Activated T-cell treated with anti-CD3 and anti-CD28 coated beads, Interleukin-2, amount 50 U/mL, for 1 hour (primary cell): ENCODE measurements around the gene LRP3.
"Not testable (repeated sequence)": the region's sequence is repeated elsewhere in the genome, so short reads cannot be mapped to it uniquely, and the experiment has no call there.

Source experiments
- DNase-seq: peaks from one replicate; pipeline ENCODE4 v3.0.0-alpha.2; 2020

The LRP3 gene

DNA sequence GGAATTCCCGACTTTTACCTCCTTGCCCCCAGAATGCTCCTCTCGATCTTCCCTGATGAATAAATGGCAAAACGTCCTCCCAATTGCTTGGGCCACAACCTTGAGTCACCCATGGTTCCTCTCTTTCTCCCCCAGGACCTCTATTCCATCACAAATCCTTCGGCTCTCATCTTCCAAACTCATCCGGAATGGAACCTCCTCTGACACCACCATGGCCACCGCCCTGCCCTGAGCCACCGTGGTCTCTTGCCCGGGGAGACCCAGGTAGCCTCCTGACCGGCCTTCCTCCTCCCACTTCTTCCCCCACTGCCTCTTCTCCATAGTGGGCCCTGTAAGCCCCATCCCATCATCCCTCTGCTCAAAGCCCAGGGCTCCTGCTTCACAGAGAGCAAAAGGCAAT is 26.6 kb downstream of the LRP3 start:
- DNase-seq, result no peak

DNA sequence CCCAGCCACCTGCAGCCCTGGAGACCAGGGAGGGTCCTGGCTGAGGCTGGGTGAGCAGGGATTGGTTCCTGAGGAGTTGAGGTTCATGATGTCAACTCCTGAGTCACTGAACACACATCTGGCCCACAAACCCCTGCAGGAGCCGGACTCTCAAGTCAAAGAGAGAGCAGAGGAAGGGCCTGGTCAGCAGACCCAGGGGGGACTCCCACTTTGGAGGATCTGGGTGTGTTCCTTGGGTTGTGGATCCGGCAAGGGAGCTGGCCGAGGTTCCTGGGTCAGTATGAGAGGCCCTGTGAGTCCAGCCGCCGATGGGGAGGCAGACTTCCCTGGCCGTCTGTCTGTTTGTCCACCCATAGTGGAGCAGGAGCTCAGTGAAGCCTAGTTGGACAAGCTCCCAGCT is 27.5 kb downstream of the LRP3 start:
- DNase-seq, result no peak

DNA sequence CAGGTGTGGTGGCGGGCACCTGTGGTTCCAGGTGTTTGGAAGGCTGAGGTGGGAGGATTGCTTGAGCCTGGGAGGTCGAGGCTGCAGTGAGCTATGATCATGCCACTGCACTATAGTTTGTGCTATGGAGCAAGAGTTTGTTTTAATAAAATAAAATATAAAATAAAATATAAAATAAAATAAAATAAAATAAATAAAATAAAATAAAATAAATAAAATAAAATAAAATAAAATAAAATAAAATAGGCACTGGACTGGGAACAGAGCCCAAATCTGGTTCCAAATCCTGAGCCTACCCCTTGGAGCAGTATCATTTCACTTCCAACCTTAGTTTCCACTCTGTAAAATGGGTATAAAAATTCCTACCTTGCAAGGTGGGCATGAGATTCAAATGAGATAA is 28.1 kb downstream of the LRP3 start:
- DNase-seq, result not testable (repeated sequence)

DNA sequence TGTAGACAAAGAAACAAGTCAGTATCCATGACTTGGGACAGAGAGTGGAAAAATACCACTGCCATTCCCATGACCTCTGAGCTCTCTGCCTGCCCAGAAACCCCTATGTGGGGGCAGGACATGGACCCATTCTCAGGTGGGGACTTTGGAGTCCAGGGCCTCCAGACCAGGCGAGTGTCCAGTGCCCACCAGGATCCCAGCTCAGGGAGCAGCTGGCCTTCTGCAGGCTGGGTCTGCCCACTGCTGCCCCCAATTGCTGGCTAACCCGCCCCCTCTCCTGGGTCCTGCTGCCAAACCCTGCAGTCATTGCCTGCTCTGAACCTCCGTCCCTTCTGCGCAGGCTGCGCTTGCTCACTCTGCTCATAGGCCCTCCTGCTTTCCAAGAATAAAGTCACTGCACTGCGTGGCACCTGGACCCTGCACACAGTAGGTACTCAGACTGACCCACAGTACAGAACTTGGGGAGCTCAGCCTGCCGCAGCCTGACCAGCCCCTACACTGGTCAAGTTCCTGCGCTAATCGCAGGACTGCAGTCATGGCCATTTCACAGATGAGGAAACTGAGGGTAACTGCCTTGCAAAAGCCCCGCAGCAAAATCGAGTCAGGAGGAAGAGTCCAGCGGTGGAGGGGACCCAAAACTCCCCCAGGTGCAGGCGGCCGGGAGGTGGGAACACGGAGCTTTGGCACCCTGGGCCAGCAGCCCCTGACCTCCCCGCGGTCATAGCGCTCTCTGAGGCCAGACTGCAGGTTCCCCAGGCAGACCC is 30.7 kb downstream of the LRP3 start:
- no peak for DNase-seq

DNA sequence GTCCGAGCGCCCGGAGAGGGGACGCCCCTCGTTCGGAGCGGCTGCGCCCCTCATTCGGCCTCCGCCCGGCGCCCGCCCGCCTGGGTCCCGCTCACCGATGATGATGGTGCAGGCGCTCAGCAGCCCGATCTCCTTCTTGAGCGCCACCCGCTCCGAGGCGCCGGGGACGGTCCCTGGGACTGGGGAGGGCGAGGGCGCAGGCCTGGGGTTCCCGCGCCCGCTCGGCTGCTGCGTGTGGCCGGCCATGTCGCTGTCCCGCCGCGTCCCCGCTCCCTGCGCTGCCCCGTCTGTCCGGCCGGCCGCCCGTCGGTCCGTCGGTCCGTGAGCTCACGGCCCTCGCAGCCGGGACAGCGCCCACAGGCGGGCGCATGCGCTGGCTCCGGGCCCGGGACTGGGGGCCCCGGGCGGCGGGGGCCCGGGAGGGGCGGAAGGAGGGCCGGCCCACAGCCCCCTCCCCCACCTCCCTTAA is 31.4 kb downstream of the LRP3 start, which contains the start of gene SLC7A10:
Gene SLC7A10, minus strand, starts transcription at position 393 of the 469 bp plus-strand sequence. Its CDS starts 147 bp downstream, at position 246.
- DNase-seq, result no peak

DNA sequence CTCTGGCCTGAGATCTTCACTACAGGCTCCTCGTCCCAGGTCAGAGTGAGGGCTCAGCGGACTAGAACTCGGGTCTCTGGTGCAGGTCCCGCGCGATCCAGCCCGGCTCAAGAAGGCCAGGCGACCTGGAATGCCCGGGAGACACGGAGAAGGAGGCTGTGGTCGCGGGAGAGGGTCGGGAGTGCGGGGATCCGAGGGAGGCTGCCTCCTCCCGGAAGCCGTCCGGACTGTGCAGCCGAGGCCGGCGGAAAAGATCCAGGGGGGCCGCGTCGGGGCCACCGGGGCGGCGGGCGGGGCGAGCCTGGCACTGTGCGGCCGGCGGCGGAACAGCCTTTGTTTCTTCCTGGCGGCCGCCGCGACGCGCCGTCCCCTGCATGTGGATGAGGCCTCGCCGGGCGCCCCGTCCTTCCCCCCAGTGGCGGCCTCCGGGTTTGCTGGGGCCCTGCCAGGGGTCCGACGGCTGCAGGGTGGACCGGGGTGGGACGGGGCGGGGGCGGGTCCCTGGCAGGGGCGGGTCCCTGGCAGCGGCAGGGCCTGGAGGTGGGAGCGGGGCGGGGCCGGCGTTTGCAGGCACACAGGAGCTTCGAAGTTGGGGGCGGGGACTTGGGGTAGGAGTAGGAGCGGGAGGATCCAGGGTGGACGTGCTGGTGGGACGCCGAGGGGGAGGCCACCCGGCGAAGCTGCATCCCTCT is 32.6 kb downstream of the LRP3 start:
- DNase-seq, result no peak

DNA sequence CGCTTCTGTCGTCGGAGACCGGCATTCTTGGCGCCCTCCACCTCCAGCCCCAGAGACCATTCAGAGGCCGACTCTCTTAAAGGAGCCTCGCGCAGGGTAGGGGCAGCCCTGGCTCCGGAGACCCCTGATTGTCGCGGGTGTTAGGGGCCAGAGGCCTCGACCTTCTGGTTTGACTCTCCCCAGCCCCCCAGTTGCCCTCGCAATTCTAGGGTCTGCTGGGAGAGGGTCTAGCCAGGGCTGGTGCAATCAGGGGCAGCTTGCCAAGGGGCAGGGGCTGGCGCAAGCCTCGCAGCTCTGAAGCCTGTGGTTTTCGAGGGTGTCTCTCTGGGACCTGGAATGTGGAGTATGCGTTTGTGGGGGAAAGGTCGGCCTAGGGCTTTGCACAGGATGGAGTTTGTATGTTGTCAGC is 33.1 kb downstream of the LRP3 start:
- DNase-seq, result no peak

DNA sequence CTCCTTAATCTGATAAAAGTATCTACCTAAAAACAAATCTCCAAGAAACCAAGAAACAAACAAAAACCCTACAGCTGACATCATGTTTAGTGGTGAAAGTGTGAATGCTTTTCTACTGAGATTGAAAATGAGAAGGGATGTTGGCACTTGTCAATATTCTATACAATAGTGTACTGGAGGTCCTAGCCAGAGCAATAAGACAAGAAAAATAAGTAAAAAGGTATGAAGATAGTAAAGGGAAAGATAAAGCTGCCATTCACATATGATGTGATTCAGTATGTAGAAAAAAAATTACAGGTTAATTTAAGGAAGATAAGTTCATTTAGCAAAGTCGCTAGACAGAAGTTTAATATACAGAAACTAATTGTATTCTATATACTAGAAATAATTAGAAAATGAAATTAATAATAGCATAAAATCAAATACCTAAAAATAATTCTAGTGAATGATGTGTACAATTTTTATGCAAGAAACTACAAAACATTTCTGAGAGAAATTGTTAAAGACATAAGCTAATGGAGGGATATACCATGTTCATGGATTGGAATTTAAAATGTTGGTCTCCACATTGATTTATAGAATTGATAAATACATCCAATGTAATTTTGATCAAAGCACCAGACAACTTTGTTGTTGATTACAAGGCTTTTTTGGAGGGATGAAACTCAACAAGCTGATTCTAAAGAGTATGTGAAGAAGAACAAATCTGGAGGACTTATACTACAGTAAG is 33.9 kb downstream of the LRP3 start:
- DNase-seq, result no peak

DNA sequence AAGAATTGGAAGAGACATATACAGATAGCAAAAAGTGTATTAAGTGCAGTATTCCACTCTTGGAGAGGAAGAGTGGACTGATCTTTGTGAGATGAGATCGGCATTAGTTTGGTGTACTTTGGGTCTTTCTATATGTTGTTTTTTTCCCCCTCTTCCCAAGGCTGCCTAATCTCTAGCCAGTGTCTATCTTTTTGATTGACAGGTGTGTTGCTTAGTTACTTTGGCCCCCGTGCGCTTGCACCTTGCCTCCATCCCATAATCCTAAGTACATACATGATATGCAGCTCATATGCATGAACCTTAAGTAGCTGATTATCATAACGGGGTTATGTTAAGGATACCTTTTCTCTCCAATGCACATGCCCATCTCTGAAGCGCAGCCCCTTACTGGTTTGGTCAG is 35.8 kb downstream of the LRP3 start:
- no peak for DNase-seq

DNA sequence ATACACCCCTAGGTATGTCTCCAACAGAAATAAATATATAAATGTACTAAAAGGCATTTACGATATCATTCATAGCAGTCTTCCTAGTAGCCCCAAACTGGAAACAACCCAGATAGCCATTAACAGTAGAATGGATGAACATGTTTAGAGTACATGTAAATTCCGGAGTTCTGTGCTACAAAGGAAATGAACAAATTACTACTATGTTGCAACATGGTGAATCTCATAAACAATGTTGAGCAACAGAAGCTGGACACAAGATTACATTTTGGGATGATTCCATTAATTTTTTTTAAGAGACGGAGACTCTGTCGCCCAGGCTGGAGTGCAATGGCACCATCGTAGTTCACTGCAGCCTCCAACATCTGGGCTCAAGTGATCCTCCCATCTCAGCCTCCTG is 37.4 kb downstream of the LRP3 start:
- DNase-seq, result no peak

DNA sequence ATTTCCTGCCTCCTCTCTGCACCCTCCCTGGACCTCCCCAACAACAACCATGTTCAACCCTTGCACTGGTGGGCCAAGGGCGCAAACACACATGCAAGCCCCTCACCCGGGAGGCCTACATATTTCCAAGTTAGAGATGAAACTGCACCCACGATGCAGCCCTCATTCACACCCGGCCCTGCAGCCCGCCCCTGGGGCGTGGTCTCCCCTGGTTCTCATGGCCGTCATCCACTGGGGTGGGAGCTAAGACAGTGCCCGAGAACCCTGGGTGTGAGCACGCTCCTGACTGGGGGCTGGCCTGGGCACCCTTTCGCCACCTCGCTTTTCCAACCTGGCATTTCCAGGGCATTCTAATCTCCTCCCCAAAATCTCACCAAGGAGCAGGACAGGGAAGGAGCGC is 38.5 kb downstream of the LRP3 start:
- DNase-seq, result no peak

DNA sequence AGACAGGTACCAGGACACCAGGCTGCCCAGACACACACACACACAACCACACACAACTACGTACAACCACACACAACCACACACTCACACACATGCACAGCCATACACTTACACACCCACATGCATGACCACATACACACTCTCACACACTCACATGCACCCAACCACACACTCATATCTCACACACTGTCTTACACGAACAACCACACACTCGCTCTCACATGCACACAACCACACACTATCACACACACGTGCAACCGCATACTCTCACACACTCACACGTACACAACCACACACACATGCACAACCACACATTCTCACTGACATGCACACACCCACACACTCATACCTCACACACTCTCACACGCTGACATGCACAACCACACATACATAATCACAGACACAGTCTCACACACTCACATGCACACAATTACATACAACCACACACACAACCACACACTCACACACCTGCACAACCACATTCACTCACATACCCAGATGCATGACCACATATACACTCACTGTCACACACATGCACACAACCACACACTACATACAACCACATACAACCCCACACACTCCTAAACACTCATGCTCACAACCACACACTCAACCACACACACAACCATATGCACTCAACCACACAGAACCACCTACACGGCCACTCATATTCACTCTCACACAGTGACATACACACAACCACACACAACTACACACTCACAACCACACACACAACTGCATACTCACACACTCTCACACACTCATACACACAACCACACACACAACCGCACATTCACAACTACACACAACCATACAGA is 39.1 kb downstream of the LRP3 start:
- DNase-seq, result no peak

DNA sequence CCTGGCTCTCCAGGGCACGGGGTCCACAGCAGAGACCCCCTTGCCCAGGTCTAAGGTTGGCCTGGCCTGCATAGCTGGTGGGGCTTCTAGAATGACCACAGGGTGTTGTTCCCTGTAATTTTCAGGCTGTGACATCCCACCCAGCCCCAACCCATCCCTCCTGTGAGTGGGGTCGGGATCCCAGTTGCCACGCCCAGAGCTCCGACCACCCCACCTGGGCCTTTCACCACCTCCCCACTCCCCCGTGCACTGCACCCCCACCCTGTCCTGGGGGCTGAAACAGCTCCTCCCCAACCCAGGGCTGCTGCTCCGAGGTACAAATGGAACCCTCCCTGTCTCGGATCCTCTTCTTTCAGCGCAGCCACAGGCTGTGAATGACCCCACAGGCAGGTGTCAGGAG is 40.0 kb downstream of the LRP3 start:
- DNase-seq, result no peak

DNA sequence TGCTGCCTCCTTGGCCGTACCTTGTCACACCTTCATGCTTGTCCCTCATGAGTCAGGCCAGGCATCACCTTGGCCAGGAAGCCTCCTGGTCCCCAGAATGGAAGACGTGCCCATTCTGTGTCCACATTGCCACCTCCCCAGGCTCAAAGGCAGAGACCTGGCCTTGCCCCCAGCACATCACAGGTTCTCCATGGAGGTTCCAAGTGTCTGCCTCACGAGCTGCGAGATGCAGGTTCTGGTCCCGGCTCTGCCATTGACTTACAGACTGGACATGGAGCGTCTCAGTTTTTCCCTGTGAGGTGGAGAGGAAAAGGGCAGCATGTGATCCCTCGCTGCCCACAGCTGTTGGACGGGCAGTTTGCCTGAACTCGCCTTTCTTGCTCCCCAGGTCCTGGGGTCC is 40.6 kb downstream of the LRP3 start:
- DNase-seq, result no peak

DNA sequence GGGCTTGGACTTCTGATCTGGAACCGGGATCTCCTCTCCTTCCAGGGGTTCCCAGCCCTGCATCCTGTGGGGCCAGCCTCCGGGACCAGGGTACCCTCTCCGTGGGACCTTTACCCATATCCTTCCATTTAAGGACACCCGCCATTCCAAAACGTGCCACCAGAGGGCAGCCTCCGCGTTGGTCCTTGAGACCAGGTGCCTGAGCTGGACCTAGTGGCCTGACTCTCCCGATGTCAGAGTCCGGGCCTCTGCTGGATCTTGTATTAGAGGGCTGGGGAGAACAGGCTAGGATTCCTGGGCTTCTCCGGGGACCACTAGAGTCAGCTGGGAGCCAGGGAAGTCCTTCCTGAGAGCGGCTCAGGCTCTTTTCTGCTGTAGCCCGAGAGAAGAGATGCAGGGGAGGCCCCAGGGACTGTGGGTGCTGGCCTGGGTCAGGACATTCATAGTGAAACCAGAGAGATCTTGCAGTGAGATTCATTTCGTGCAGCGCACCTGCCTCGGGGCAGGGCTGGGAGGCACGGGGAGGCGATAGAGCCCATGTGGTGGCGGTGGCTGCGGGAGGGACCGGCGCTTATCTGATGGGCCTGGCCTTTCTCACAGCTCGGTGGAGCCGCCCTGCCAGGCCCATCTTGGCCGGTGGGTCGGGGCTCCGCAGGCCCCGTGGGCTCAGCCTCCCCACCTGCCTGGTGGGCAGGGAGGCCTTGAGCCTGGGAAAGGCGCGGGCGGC is 41.3 kb downstream of the LRP3 start:
- DNase-seq, result peak; percentile 82

DNA sequence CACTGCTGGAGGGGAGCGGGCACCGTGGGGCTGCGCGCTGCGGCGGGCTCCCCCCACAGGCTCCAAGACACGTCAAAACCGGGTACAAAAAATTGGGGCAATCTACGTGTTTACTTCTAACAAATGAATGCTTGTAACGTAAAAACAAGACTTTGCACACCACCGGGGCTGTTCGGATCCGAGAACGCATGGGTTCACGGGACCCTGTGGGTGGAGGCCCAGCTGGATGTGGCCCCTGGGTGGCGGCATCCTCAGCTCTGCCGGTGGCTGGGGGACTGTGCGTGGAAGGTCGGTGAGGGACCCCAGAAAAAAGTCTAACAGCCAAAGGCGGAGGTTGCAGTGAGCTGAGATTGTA is 41.8 kb downstream of the LRP3 start:
- DNase-seq, result no peak

DNA sequence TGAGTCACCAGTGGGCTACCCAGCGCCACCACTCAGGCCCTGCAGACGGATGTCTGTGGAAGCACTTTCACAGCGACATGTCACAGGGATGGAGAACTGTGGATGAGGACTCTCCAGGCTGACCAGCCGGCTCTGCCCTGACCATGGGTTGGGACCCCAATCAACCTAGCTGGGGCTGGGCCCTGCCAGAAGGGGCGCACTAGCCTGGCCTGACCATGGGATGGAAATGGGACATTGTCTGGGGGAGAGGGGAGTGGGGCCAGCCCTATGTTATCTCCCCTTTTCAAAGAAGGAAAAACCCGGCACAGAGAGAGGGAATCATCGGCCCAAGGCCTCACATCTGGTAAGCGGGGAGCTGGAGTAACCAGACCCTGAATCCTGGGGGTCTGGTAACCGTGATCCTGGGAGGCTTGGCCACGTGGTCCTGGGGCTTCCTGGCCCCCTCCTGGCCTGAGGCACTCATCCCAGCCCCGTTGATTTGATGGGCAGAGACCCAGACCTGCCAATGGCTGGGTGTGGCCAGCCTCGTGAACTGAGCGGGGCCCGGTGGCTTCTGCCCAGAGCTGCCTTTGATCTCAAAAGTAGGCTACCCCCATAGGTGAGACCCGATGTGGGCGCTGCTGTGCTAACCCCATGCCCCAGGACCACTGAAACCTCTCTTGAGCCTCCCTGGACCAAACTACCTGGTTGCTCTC is 42.7 kb downstream of the LRP3 start:
- DNase-seq, result no peak

DNA sequence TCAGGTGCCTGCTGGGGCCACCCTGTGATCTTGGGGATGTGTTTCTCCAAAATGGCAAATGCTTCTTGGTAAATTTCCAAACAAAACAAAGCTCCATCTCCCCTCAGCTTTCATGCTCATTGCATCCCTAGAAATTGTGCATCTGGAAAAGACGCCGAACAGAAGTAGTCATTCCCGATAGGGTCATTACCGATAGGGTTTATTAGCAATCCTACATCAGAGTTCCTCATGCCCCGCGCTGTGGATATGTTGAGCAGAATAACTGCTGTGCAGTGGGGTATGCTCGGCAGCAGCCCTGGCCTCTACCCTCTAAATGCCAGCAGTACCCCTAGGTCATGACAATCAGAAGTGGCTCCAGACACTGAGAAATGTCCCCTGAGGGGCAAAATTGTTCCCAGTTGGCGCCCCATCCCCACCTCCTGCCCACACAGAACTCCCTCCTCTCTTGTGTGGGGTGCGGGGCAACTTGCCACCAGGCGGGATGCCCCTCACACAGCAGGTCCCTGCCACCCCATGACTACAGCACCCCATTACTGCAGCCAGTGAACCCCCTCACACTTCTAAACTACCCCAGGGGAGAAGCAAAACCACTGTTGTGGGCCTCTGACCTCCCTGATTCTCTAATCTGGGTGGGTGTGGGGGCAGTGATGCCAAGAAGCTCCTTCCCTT is 44.5 kb downstream of the LRP3 start:
- no peak for DNase-seq

DNA sequence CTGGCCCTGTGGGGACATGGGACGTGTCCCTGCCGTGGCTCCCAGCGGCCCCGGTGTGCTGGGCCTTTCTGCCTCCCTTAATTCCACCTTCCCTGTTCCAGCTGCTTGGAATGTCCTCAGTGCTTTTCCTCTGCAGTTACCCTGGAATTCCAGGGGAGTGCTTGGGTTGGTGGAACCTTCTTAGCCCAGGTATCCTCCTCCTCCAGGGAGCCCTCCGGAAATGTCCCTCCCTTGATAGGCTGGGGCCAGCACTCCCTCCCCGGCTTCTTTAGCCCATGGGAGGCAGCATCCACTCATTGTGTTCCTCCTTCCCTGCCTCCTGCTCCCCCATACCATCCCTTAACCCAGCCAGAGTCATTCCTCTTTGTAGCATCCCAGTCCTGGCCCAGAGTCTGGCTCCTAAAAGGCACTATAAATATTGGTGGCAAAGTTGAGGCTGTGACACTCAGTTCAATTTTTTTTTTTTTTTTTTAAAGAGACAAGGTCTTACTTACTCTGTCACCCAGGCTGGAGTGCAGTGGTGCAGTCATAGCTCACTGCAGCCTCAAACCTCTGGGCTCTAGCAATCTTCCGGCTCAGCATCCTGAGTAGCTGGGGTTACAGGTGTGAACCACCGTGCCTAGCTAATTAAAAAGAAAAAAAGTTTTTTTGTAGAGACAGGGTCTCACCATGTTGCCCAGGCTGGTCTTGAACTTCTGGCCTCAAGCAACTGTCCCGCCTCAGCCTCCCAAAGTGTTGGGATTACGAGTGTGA is 45.3 kb downstream of the LRP3 start:
- no peak for DNase-seq

DNA sequence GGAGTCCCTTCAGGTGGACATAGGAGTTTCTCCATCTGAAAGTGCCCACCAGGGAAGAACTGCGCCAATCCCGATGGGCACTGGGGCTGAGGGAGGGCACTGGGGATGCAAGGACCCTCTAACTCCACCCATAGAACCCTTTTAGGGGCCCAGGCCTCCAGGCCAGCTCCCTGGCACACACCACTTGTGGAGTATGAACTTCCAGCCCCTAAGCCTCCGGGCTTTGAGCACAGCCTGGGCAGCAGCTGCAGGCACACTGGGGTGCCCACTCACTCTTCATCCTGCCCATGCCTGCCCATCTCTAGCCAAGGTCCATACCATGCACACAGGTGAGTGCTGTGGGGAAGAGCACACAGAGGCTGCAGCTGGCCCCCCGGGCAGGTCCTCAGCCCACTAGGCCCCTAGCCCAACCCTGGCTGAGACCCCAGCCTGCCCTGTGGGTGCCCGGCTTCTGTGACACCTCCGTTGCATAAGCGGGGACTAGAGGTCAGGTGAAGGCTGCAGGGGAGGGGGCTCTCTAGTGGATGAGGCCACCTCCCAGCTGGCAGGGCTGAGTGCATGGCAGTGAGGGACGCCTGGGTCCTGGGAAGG is 46.1 kb downstream of the LRP3 start:
- DNase-seq, result no peak
